K562 (cell line): ENCODE results near the gene NES. TPM values are rescaled to one million over a fixed set of nuclear protein-coding genes. Genes with fewer than 3 reads are reported as not detected.

Experiments
- ATAC-seq: fragments of 200-7000 bp; cut with Tn5 transposase; 3 replicates; pipeline ENCODE4 v1.9.1; 2020; ENCODE audit warnings: moderate library complexity
- BruUV-seq: library from RNA; stranded (reverse); fragments of 400-500 nt; replicated peaks from 2 replicates; lab custom pipeline; 2021; lab: Mats Ljungman, UMichigan
- CTCF ChIA-PET: fragments of 300-600 bp; formaldehyde crosslinking; extraction: SDS; loops from one replicate; lab custom pipeline; 2021; ENCODE audit warnings: low intra/inter-chr PET ratio; lab: Yijun Ruan, JAX
- POLR2A ChIA-PET: fragments of 300-600, 350-650 bp; sonication (Branson Sonifier 250); formaldehyde crosslinking; extraction: SDS; loops from one replicate; lab custom pipeline; 2021; ENCODE audit warnings: antibody characterized with exemption, inconsistent platforms; lab: Yijun Ruan, JAX
- DNase-seq, 4 experiments: peaks; one replicate each; pipeline versions ENCODE4 v3.0.0 to v3.0.0-alpha.2; 2011 to 2018; ENCODE audit warnings: low spot score in 3 of 4, mixed read lengths in 3 of 4; ENCODE audit errors: extremely low read depth in 1 of 4
- FAIRE-seq: peaks from 2 replicates; lab custom pipeline; 2011; peaks lifted over from hg19 to GRCh38; lab: Jason Lieb, UNC
- H2AFZ ChIP-seq: 2 replicates; pipeline ENCODE4 v1.6.0; 2011; ENCODE audit warnings: low read depth, low read length, control low read depth, inconsistent platforms
- H3K27ac ChIP-seq: fragments of 200-600 bp; 3 replicates; pipeline ENCODE4 v1.8.0; 2011; ENCODE audit warnings: low read depth, mild to moderate bottlenecking, control low read depth, inconsistent platforms, low read length, moderate library complexity, mixed read lengths; ENCODE audit errors: extremely low read depth
- H3K27me3 ChIP-seq, 2 experiments: fragments of 300-600 bp in 1 of 2; 2 replicates in 1 of 2; 3 replicates in 1 of 2; pipeline versions ENCODE4 v1.6.0 to v1.8.0; 2011; ENCODE audit warnings: inconsistent platforms in 2 of 2, low read length in 2 of 2, mild to moderate bottlenecking in 1 of 2, mixed read lengths in 1 of 2, moderate library complexity in 1 of 2; ENCODE audit not compliant: control insufficient read depth in 2 of 2, insufficient read depth in 2 of 2
- H3K36me3 ChIP-seq: fragments of 300-600 bp; 3 replicates; pipeline ENCODE4 v1.8.0; 2011; ENCODE audit warnings: mild to moderate bottlenecking, low read length, inconsistent platforms; ENCODE audit not compliant: control insufficient read depth, insufficient read depth
- H3K4me1 ChIP-seq, 2 experiments: fragments of 200-600 bp in 1 of 2; replicated peaks in 1 of 2; 2 replicates in 1 of 2; 3 replicates in 1 of 2; pipeline versions ENCODE4 v1.5.1 to v1.8.0; 2011; ENCODE audit warnings: inconsistent platforms in 2 of 2, low read length in 2 of 2, mild to moderate bottlenecking in 1 of 2, mixed read lengths in 1 of 2, moderate library complexity in 1 of 2; ENCODE audit not compliant: control insufficient read depth in 2 of 2, insufficient read depth in 2 of 2
- H3K4me2 ChIP-seq: 2 replicates; pipeline ENCODE4 v1.6.1; 2011; ENCODE audit warnings: low read length, control low read depth, inconsistent platforms, mixed read lengths; ENCODE audit not compliant: insufficient read depth
- H3K4me3 ChIP-seq: fragments of 200-600 bp; sonication (generic), shearing (Covaris generic); 2 replicates; pipeline ENCODE4 v1.5.1; 2016; ENCODE audit warnings: control low read depth, inconsistent platforms
- H3K79me2 ChIP-seq: fragments of 200-600 bp; 3 replicates; pipeline ENCODE4 v1.8.0; 2011; ENCODE audit warnings: low read length, inconsistent platforms; ENCODE audit not compliant: control insufficient read depth, insufficient read depth
- H3K9ac ChIP-seq, 2 experiments: 2 replicates each; pipeline versions ENCODE4 v1.6.0 to v1.6.1; 2011; ENCODE audit warnings: low read depth in 2 of 2, low read length in 2 of 2, control low read depth in 1 of 2, inconsistent platforms in 1 of 2, mild to moderate bottlenecking in 1 of 2, mixed read lengths in 1 of 2; ENCODE audit not compliant: insufficient read depth in 1 of 2
- H3K9me1 ChIP-seq: one replicate; pipeline ENCODE4 v1.6.0; 2011; ENCODE audit warnings: inconsistent platforms, mild to moderate bottlenecking, low read length, moderate library complexity; ENCODE audit not compliant: control insufficient read depth, insufficient read depth
- H3K9me3 ChIP-seq: replicated peaks from 2 replicates; pipeline ENCODE4 v1.5.1; 2011; ENCODE audit warnings: low read depth, low read length, inconsistent platforms; ENCODE audit not compliant: control insufficient read depth, insufficient read depth
- H4K20me1 ChIP-seq: replicated peaks from 2 replicates; pipeline ENCODE4 v1.6.1; 2011; ENCODE audit warnings: low read length, inconsistent platforms, mixed read lengths; ENCODE audit not compliant: control insufficient read depth, insufficient read depth
- BDP1 ChIP-seq: IDR thresholded peaks from 3 replicates; pipeline ENCODE4 v1.6.1; 2011; ENCODE audit not compliant: insufficient read length, insufficient read depth
- BRD9 ChIP-seq: fragments of 450-650 bp; IDR thresholded peaks from 2 replicates; pipeline ENCODE4 v1.6.1; 2018; ENCODE audit warnings: low read depth; ENCODE audit not compliant: partially characterized antibody
- CBX5 ChIP-seq: IDR thresholded peaks from 2 replicates; pipeline ENCODE4 v1.6.1; 2014; ENCODE audit warnings: low read depth, borderline replicate concordance
- ETV5 ChIP-seq: sonication (generic); formaldehyde crosslinking; IDR thresholded peaks from 2 replicates; pipeline ENCODE4 v1.4.0; 2020; ENCODE audit warnings: low read depth, mild to moderate bottlenecking, missing genetic modification reagents
- EWSR1 ChIP-seq: fragments of 450-650 bp; IDR thresholded peaks from 2 replicates; pipeline ENCODE4 v1.6.1; 2018; ENCODE audit warnings: borderline replicate concordance, mild to moderate bottlenecking, low read depth, moderate library complexity; ENCODE audit not compliant: partially characterized antibody
- EZH2 ChIP-seq: IDR thresholded peaks from 2 replicates; pipeline ENCODE4 v1.6.1; 2012; ENCODE audit warnings: low read depth, mild to moderate bottlenecking, inconsistent platforms, low read length, borderline replicate concordance
- HDGF ChIP-seq: fragments of 450-650 bp; IDR thresholded peaks from 2 replicates; pipeline ENCODE4 v1.6.1; 2016
- IRF2 ChIP-seq: sonication (generic); formaldehyde crosslinking; IDR thresholded peaks from 2 replicates; pipeline ENCODE4 v1.8.1; 2022; ENCODE audit warnings: mild to moderate bottlenecking, missing genetic modification reagents
- KLF10 ChIP-seq: fragments of 250-450 bp; sonication (Bioruptor Pico); IDR thresholded peaks from 2 replicates; pipeline ENCODE4 v1.6.1; 2021; ENCODE audit warnings: matching md5 sums
- MYC ChIP-seq, 2 experiments: fragments of 250-450 bp in 1 of 2; sonication (Bioruptor Pico) in 1 of 2; IDR thresholded peaks; 2 replicates each; pipeline versions ENCODE4 v1.5.1 to v1.6.1; 2012 to 2021; ENCODE audit warnings: low read depth in 2 of 2, borderline replicate concordance in 1 of 2, improper control_type of control experiment in 1 of 2, low read length in 1 of 2, mild to moderate bottlenecking in 1 of 2, moderate library complexity in 1 of 2
- NFIC ChIP-seq: fragments of 450-650 bp; IDR thresholded peaks from 2 replicates; pipeline ENCODE4 v1.6.1; 2017; ENCODE audit warnings: mild to moderate bottlenecking, inconsistent platforms
- RCOR1 ChIP-seq, 2 experiments: IDR thresholded peaks; 2 replicates each; pipeline ENCODE4 v1.6.1; 2012; ENCODE audit warnings: low read depth in 2 of 2, low read length in 2 of 2, borderline replicate concordance in 1 of 2, improper control_type of control experiment in 1 of 2
- SREBF2 ChIP-seq: sonication (generic); formaldehyde crosslinking; IDR thresholded peaks from 2 replicates; pipeline ENCODE4 v1.4.0; 2020; ENCODE audit warnings: mild to moderate bottlenecking, missing genetic modification reagents
- ZNF282 ChIP-seq: sonication (generic); formaldehyde crosslinking; IDR thresholded peaks from 2 replicates; pipeline ENCODE4 v1.8.1; 2023; ENCODE audit warnings: missing genetic modification reagents
- ZNF699 ChIP-seq: fragments of 250-450 bp; sonication (Bioruptor Pico); IDR thresholded peaks from 2 replicates; pipeline ENCODE4 v1.8.0; 2021; ENCODE audit warnings: mild to moderate bottlenecking, moderate library complexity; ENCODE audit not compliant: insufficient replicate concordance
- WGBS: fragments of 100-300 bp; shearing (Covaris generic); methylation state at CpG from one replicate; pipeline ENCODE4 v1.1.6; 2016; ENCODE audit warnings: low coverage, mixed read lengths; ENCODE audit not compliant: insufficient coverage; ENCODE audit errors: missing lambda C conversion rate; 5-methylcytosine and 5-hydroxymethylcytosine counted together
- in situ Hi-C: fragments of 300-500 bp; cut with MboI; formaldehyde crosslinking; loops from 4 replicates; pipeline ENCODE4 v1.15.0; 2018; ENCODE audit warnings: inconsistent platforms, mixed read lengths
- intact Hi-C: fragments of 100-400 bp; cut with micrococcal nuclease; formaldehyde crosslinking; loops from 2 replicates; pipeline ENCODE4 v1.14.2; 2022
- polyA plus RNA-seq, 8 experiments: library from polyadenylated mRNA; depleted of rRNA in 4 of 8; stranded (reverse) in 5 of 8; unstranded in 3 of 8; fragments of >200 nt; fragmentation: Nextera tagmentation in 2 of 8; fragmentation: Illumina TruSeq in 1 of 8; extraction: Ambion mirVana in 2 of 8; extraction: Trizol in 1 of 8; gene quantifications; 2 replicates each; pipeline versions ENCODE4 v1.2.1 to v1.2.3, GENCODE V29; 2011 to 2014; ENCODE audit warnings: inconsistent platforms in 1 of 8, missing spikeins in 1 of 8
- total RNA-seq, 7 experiments: library from RNA; depleted of rRNA in 6 of 7; stranded (reverse); fragments of >200 nt in 6 of 7; fragmentation: Illumina TruSeq in 2 of 7; extraction: Trizol in 2 of 7; gene quantifications; 2 replicates each; pipeline versions ENCODE4 v1.2.1 to v1.2.3, GENCODE V29; 2011 to 2021; ENCODE audit warnings: low replicate concordance in 1 of 7
- TF ChIP-seq, protein P1 (sequence below): fragments of 450-650 bp; conservative IDR thresholded peaks from 2 replicates; pipeline ENCODE4 v1.6.1; 2016; ENCODE audit warnings: missing genetic modification characterization, low read depth, mild to moderate bottlenecking, missing compliant biosample characterization, moderate library complexity

The NES gene
- total and polyA plus RNA-seq, 9 of the 15 experiments (the other 6 are each of a cell fraction or from before 2014, with no cell fraction given), result 0.10 to 8.6 (median 4.2) TPM

DNA sequence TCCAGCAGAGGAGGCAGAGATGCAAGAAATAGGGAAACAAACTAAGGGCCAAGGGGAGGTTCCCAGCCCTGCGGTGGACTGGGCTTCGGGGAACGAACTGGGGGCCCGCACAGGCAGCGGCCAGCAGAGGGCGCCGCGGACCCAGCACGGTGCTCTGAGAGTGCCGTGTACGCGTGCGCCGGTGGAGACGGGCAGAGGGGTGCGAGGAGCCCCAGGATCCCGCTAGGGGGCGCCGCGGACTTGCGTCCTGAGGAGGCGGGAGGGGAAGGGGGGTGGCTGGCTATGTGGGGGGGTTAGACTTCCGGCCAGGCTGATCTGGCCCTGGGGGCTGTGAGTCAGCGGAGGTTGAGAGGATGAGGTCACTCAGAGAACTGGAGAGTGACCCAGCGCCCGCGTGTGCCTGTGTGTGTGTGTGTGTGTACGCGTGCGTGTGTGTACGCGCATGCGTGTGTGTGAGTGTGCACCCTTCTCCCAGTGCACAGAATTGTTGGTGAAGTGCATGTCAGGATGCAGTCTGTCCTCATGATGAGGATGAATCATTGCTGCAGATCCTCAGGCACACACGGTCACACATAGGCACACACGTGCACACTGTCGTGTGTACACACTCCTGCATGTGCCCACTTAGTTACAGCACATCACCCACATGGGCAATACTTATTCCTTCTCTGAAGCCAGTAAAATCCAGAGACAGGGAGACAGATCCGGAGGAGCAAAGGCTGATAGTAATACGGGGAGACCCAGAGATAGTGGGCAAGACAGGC is 17.0 kb downstream of the NES start:
- in situ Hi-C loops (no loop called here), intact Hi-C loops (loop anchor here (1.0 kb wide), 2 partner anchors 18 to 35 kb away; no protein-coding TSS in a partner anchor)
- Histone ChIP-seq H3K36me3 (peaks cover 42% of the 10 kb centered on the region; the same call in 2 of the 3 replicates), H3K27me3 (no peaks in the 10 kb centered on the region), H3K79me2 (peaks cover 71% of the 10 kb centered on the region), H4K20me1 (peaks cover 47% of the 10 kb centered on the region), H3K4me3 (peak overlapping the region; percentile 79), H3K9ac (peak overlapping the region; percentile 93 to 100), H2AFZ (no peak overlapping the region), H3K9me3 (no peaks in the 10 kb centered on the region), H3K4me1 (peaks cover 70 to 79% of the 10 kb centered on the region in 2 experiments), H3K9me1 (peaks cover 29% of the 10 kb centered on the region), H3K4me2 (peak overlapping the region; percentile 100), H3K27ac (peak overlapping the region; percentile 100)
- DNase-seq, result peak; percentile 99
- ATAC-seq, result peak; percentile 78
- POLR2A ChIA-PET, result interaction anchor here (0.6 to 2.9 kb wide), 15 partner anchors 10 to 235 kb away, joined by 3 to 24 read pairs (median 7); partner anchors contain the start of genes ISG20L2, METTL25B and NES
- under 1% methylated on average over 36 of the region's 38 CpGs for WGBS
- CTCF ChIA-PET, result interaction anchor here (2.6 to 5.1 kb wide), 5 partner anchors 18 to 230 kb away, joined by 9 to 110 read pairs (median 36); partner anchors contain the start of genes CRABP2 and NES
- FAIRE-seq, result peak; percentile 99
- TSS peak; percentile 88 for BruUV-seq
- TF ChIP-seq ZNF699 (CRISPR knock-in tag) (no peak), EZH2 (no peak), HDGF (peak; percentile 44; the same call in 1 of the 2 replicates), MYC (IDR thresholded peaks at IDR 0.05; ENCODE audit: low read depth, low read length) (peak; percentile 84), MYC (CRISPR knock-in tag; IDR thresholded peaks at IDR 0.05; ENCODE audit: borderline replicate concordance, low read depth) (peak; percentile 90), IRF2 (no peak), KLF10 (CRISPR knock-in tag) (peak; percentile 70; the same call in 1 of the 2 replicates), EWSR1 (no peak), RCOR1 (IDR thresholded peaks at IDR 0.05; ENCODE audit: borderline replicate concordance in 1 of 2, low read depth in 2 of 2, low read length in 2 of 2) (peak; percentile 30 to 76; a peak in 2 of 4 replicates), ZNF282 (CRISPR knock-in tag) (0 out of 2 replicates have a peak, but pooled peaks have one; percentile 14), SREBF2 (CRISPR knock-in tag) (no peak), CBX5 (no peak), ETV5 (peak; percentile 99), BDP1 (no peak), BRD9 (peak; percentile 38), NFIC (peak; percentile 41; the same call in 1 of the 2 replicates)
- TF ChIP-seq, protein P1, sequence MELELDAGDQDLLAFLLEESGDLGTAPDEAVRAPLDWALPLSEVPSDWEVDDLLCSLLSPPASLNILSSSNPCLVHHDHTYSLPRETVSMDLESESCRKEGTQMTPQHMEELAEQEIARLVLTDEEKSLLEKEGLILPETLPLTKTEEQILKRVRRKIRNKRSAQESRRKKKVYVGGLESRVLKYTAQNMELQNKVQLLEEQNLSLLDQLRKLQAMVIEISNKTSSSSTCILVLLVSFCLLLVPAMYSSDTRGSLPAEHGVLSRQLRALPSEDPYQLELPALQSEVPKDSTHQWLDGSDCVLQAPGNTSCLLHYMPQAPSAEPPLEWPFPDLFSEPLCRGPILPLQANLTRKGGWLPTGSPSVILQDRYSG (tag), result peak; percentile 68; the same call in 1 of the 2 replicates
